Body of pancreas (tissue), 4 donors: ENCODE data around the gene POLR3C.

Experiments
- POLR2A ChIP-seq, 3 donors: fragments of 450-650 bp; IDR thresholded peaks; one replicate each; pipeline ENCODE4 v1.6.1; 2016; ENCODE audit warnings: antibody characterized with exemption in 3 of 3, mild to moderate bottlenecking in 2 of 3
- TF ChIP-seq, protein P1 (sequence below), 7 experiments: fragments of 450-650 bp in 4 of 7; fragments of 200-600 bp in 3 of 7; sonication (generic) in 3 of 7; IDR thresholded peaks; one replicate each; pipeline ENCODE4 v1.5.1; 2016 to 2019; ENCODE audit warnings: antibody characterized with exemption in 7 of 7

DNA sequence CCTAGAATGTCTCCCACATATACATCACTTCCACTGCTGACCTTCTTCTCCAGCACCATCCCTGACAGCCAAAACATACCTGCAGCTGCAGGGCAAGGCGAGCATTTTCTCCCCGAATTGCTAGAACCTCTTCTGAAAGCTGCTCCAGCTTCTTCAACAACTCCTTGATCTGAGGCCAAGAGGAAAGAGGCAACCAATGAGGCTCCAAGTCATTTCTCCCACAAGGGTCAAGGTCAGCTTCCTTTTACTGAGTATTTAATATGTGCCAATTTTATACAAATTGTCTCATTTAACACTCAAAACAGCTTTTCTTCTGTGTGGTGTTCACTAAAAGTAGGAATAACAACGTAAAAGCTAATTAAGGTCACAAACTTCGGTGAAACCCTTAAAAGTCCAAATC lies 44.2 kb downstream of the POLR3C start:
- TF ChIP-seq, protein P1, sequence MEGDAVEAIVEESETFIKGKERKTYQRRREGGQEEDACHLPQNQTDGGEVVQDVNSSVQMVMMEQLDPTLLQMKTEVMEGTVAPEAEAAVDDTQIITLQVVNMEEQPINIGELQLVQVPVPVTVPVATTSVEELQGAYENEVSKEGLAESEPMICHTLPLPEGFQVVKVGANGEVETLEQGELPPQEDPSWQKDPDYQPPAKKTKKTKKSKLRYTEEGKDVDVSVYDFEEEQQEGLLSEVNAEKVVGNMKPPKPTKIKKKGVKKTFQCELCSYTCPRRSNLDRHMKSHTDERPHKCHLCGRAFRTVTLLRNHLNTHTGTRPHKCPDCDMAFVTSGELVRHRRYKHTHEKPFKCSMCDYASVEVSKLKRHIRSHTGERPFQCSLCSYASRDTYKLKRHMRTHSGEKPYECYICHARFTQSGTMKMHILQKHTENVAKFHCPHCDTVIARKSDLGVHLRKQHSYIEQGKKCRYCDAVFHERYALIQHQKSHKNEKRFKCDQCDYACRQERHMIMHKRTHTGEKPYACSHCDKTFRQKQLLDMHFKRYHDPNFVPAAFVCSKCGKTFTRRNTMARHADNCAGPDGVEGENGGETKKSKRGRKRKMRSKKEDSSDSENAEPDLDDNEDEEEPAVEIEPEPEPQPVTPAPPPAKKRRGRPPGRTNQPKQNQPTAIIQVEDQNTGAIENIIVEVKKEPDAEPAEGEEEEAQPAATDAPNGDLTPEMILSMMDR (IDR thresholded peaks at IDR 0.05): no peak
- no peak for TF ChIP-seq POLR2A (IDR thresholded peaks at IDR 0.05)
